IMR-90 (cell line): ENCODE results near the gene WLS. TPM values are rescaled to one million over a fixed set of nuclear protein-coding genes. Genes with fewer than 3 reads are reported as not detected.

Experiments
- ATAC-seq: fragments of 200-7000 bp; cut with Tn5 transposase; 2 replicates; pipeline ENCODE4 v1.9.1; 2020; ENCODE audit warnings: low read depth, mild to moderate bottlenecking, moderate library complexity
- BruUV-seq: library from RNA; stranded (reverse); fragments of 400-500 nt; replicated peaks from 2 replicates; lab custom pipeline; 2021; lab: Mats Ljungman, UMichigan
- CTCF ChIA-PET: fragments of 300-600 bp; formaldehyde crosslinking; extraction: SDS; loops from one replicate; lab custom pipeline; 2021; ENCODE audit warnings: antibody characterized with exemption; lab: Yijun Ruan, JAX
- POLR2A ChIA-PET: fragments of 300-600 bp; sonication (Branson Sonifier 250); formaldehyde crosslinking; loops from one replicate; lab custom pipeline; 2022; ENCODE audit warnings: antibody characterized with exemption; ENCODE audit not compliant: unreplicated experiment; lab: Charles Lee
- DNase-seq: peaks from one replicate; pipeline ENCODE4 v3.0.0; 2013
- H2AFZ ChIP-seq: replicated peaks from 2 replicates; pipeline ENCODE3; 2013; ENCODE audit warnings: low read length, mild to moderate bottlenecking; ENCODE audit not compliant: poor library complexity
- H2AK5ac ChIP-seq: 2 replicates; pipeline ENCODE4 v1.6.1; 2013; ENCODE audit warnings: low read depth, low read length, inconsistent platforms
- H2AK9ac ChIP-seq: replicated peaks from 2 replicates; pipeline ENCODE3; 2013; ENCODE audit warnings: mild to moderate bottlenecking, low read depth, low read length, moderate library complexity; ENCODE audit not compliant: poor library complexity
- H2BK120ac ChIP-seq: 2 replicates; pipeline ENCODE4 v1.6.1; 2013; ENCODE audit warnings: low read depth, low read length, inconsistent platforms
- H2BK15ac ChIP-seq: 3 replicates; pipeline ENCODE4 v1.6.1; 2013; ENCODE audit warnings: low read depth, low read length, inconsistent platforms
- H2BK20ac ChIP-seq: 2 replicates; pipeline ENCODE4 v1.6.1; 2013; ENCODE audit warnings: low read depth, mild to moderate bottlenecking, inconsistent platforms, low read length, moderate library complexity
- H2BK5ac ChIP-seq: 2 replicates; pipeline ENCODE4 v1.6.1; 2013; ENCODE audit warnings: mild to moderate bottlenecking, low read depth, low read length, inconsistent platforms; ENCODE audit not compliant: poor library complexity, severe bottlenecking
- H3K14ac ChIP-seq: replicated peaks from 2 replicates; pipeline ENCODE4 v1.6.1; 2013; ENCODE audit warnings: low read depth, low read length, inconsistent platforms
- H3K18ac ChIP-seq: 2 replicates; pipeline ENCODE4 v1.6.1; 2013; ENCODE audit warnings: low read depth, low read length, control low read depth
- H3K23ac ChIP-seq: 2 replicates; pipeline ENCODE4 v1.6.1; 2013; ENCODE audit warnings: low read depth, low read length, inconsistent platforms
- H3K27ac ChIP-seq: 2 replicates; pipeline ENCODE4 v1.5.1; 2013; ENCODE audit warnings: mild to moderate bottlenecking, control low read depth, low read length; ENCODE audit not compliant: insufficient read depth
- H3K27me3 ChIP-seq: 2 replicates; pipeline ENCODE4 v1.6.1; 2013; ENCODE audit warnings: low read length; ENCODE audit not compliant: control insufficient read depth, insufficient read depth
- H3K36me3 ChIP-seq: 2 replicates; pipeline ENCODE4 v1.6.1; 2013; ENCODE audit warnings: low read length, mixed read lengths; ENCODE audit not compliant: control insufficient read depth, insufficient read depth
- H3K4ac ChIP-seq: 2 replicates; pipeline ENCODE4 v1.6.1; 2013; ENCODE audit warnings: low read depth, low read length, inconsistent platforms
- H3K4me1 ChIP-seq: 2 replicates; pipeline ENCODE4 v1.6.1; 2013; ENCODE audit warnings: low read length, mixed read lengths; ENCODE audit not compliant: control insufficient read depth, insufficient read depth
- H3K4me2 ChIP-seq: 2 replicates; pipeline ENCODE4 v1.6.1; 2013; ENCODE audit warnings: low read depth, mild to moderate bottlenecking, control low read depth, low read length, moderate library complexity
- H3K4me3 ChIP-seq: 2 replicates; pipeline ENCODE4 v1.5.1; 2013; ENCODE audit warnings: low read depth, mild to moderate bottlenecking, control low read depth, low read length, moderate library complexity; ENCODE audit not compliant: insufficient read depth
- H3K56ac ChIP-seq: 2 replicates; pipeline ENCODE4 v1.6.1; 2013; ENCODE audit warnings: low read length, inconsistent platforms; ENCODE audit not compliant: insufficient read depth; ENCODE audit errors: extremely low read depth
- H3K79me1 ChIP-seq, 2 experiments: 2 replicates each; pipeline ENCODE4 v1.6.1; 2013; ENCODE audit warnings: low read length in 2 of 2, inconsistent platforms in 1 of 2, low read depth in 1 of 2
- H3K9ac ChIP-seq: 2 replicates; pipeline ENCODE4 v1.6.1; 2013; ENCODE audit warnings: low read depth, low read length, control low read depth
- H3K9me1 ChIP-seq: 2 replicates; pipeline ENCODE4 v1.6.1; 2013; ENCODE audit warnings: low read length, inconsistent platforms; ENCODE audit not compliant: insufficient read depth
- H3K9me3 ChIP-seq: 2 replicates; pipeline ENCODE4 v1.6.1; 2013; ENCODE audit warnings: low read length; ENCODE audit not compliant: control insufficient read depth, insufficient read depth
- H4K20me1 ChIP-seq: 2 replicates; pipeline ENCODE4 v1.6.1; 2013; ENCODE audit warnings: low read length, inconsistent platforms; ENCODE audit not compliant: insufficient read depth
- H4K5ac ChIP-seq: 2 replicates; pipeline ENCODE4 v1.6.1; 2013; ENCODE audit warnings: mild to moderate bottlenecking, low read depth, low read length, control low read depth
- H4K8ac ChIP-seq, 2 experiments: 2 replicates each; pipeline ENCODE4 v1.6.1; 2013; ENCODE audit warnings: low read depth in 2 of 2, low read length in 2 of 2, control low read depth in 1 of 2, inconsistent platforms in 1 of 2
- H4K91ac ChIP-seq: 2 replicates; pipeline ENCODE4 v1.6.1; 2013; ENCODE audit warnings: low read depth, low read length, inconsistent platforms; ENCODE audit not compliant: insufficient read depth
- FOS ChIP-seq: fragments of 150-350 bp; IDR thresholded peaks from 2 replicates; pipeline ENCODE4 v1.6.1; 2016; ENCODE audit warnings: low read depth, low read length
- MAFK ChIP-seq: IDR thresholded peaks from 2 replicates; pipeline ENCODE4 v1.6.1; 2012; ENCODE audit warnings: low read depth, low read length, improper control_type of control experiment
- MAZ ChIP-seq: IDR thresholded peaks from 2 replicates; pipeline ENCODE4 v1.6.1; 2012; ENCODE audit warnings: low read depth, mild to moderate bottlenecking, low read length, improper control_type of control experiment, moderate library complexity, borderline replicate concordance
- RAD21 ChIP-seq: IDR thresholded peaks from 2 replicates; pipeline ENCODE4 v1.6.1; 2012; ENCODE audit warnings: low read length, improper control_type of control experiment
- RCOR1 ChIP-seq: IDR thresholded peaks from 2 replicates; pipeline ENCODE4 v1.6.1; 2012; ENCODE audit warnings: mild to moderate bottlenecking, low read length, improper control_type of control experiment; ENCODE audit not compliant: insufficient replicate concordance
- USF2 ChIP-seq: fragments of 150-350 bp; IDR thresholded peaks from 2 replicates; pipeline ENCODE4 v1.6.1; 2017; ENCODE audit warnings: mild to moderate bottlenecking, antibody characterized with exemption, low read length, low read depth
- WGBS, 2 experiments: methylation state at CpG; one replicate each; pipeline versions ENCODE4 v1.1.5 to v1.1.7; 2013; ENCODE audit warnings: missing lambda C conversion rate in 2 of 2; ENCODE audit not compliant: insufficient read length in 1 of 2; ENCODE audit errors: extremely low coverage in 2 of 2; 5-methylcytosine and 5-hydroxymethylcytosine counted together
- dilution Hi-C: fragments of 300-500 bp; cut with HindIII; formaldehyde crosslinking; loops from one replicate; pipeline ENCODE4 v1.14.3; 2018; ENCODE audit warnings: low sequenced_read_pairs; ENCODE audit not compliant: unreplicated experiment
- in situ Hi-C: fragments of 300-500 bp; cut with MboI; formaldehyde crosslinking; loops from 3 replicates; pipeline ENCODE4 v1.14.3; 2019; ENCODE audit warnings: low sequenced_read_pairs, inconsistent platforms, mixed read lengths
- intact Hi-C: fragments of 100-400 bp; cut with micrococcal nuclease; formaldehyde crosslinking; loops from 2 replicates; pipeline ENCODE4 v1.10.0; 2022
- polyA plus RNA-seq, 3 experiments: library from polyadenylated mRNA; depleted of rRNA; stranded (reverse); fragments of >200 nt; gene quantifications; 2 replicates each; pipeline ENCODE4 v1.2.3, GENCODE V29; 2012; ENCODE audit warnings: low replicate concordance in 1 of 3
- total RNA-seq: library from RNA; depleted of rRNA; stranded (reverse); fragments of >200 nt; gene quantifications from 2 replicates; pipeline ENCODE4 v1.2.3, GENCODE V29; 2012

Gene WLS
- total and polyA plus RNA-seq, 2 of the 4 experiments (the other 2 are of a cell fraction), result 152 to 157 TPM

- H3K4ac ChIP-seq, result no peak overlapping the region
- in situ Hi-C loops (no loop called here), intact Hi-C loops (loop anchor here (5.0 kb wide), 1 partner anchor 547 kb away; no protein-coding TSS in a partner anchor), dilution Hi-C loops (no loop called here)
- no peak overlapping the region for H3K56ac ChIP-seq
- H4K8ac ChIP-seq, result 0 out of 4 replicates have a peak overlapping the region, but pooled peaks of 1 of the 2 experiments have one; percentile 10
- no peak overlapping the region for H3K9ac ChIP-seq
- no CpG with 5 or more reads among the region's 3 CpGs for WGBS, 2 experiments
- H3K27ac ChIP-seq, result no peak overlapping the region
- no peaks in the 10 kb centered on the region for H3K79me1 ChIP-seq
- no peak for TF ChIP-seq MAZ
- no peak for TF ChIP-seq MAFK
- TF ChIP-seq USF2, result no peak
- no peak for TF ChIP-seq FOS
- TF ChIP-seq RAD21, result no peak
- no peak for TF ChIP-seq RCOR1
- H2BK20ac ChIP-seq, result no peak overlapping the region
- DNase-seq (no peak), ATAC-seq (0 out of 2 replicates have a peak, but pooled peaks have one; percentile 17)
- no peaks in the 10 kb centered on the region for H3K9me3 ChIP-seq
- H3K27me3 ChIP-seq, result no peaks in the 10 kb centered on the region
- H3K4me1 ChIP-seq, result peaks cover 3% of the 10 kb centered on the region
- no TSS peak for BruUV-seq
- H2AK9ac ChIP-seq, result no peak overlapping the region
- H3K4me3 ChIP-seq, result no peak overlapping the region
- no peak overlapping the region for H3K23ac ChIP-seq
- no peaks in the 10 kb centered on the region for H4K20me1 ChIP-seq
- H3K14ac ChIP-seq, result no peak overlapping the region
- no peak overlapping the region for H2BK5ac ChIP-seq
- no peaks in the 10 kb centered on the region for H3K9me1 ChIP-seq
- no peak overlapping the region for H2BK15ac ChIP-seq
- peak overlapping the region; percentile 8; the same call in 1 of the 2 replicates for H3K18ac ChIP-seq
- no peak overlapping the region; the same call in 1 of the 2 replicates for H2BK120ac ChIP-seq
- H2AK5ac ChIP-seq, result no peak overlapping the region
- 0 out of 2 replicates have a peak overlapping the region, but pooled peaks have one; percentile 6 for H3K4me2 ChIP-seq
- POLR2A ChIA-PET, result interaction anchor here (0.9 kb wide), 1 partner anchor 22 kb away, joined by 3 read pairs; the partner anchor contains the start of gene WLS
- H2AFZ ChIP-seq, result no peak overlapping the region
- no peak overlapping the region for H4K91ac ChIP-seq
- CTCF ChIA-PET, result no interaction called here
- no peaks in the 10 kb centered on the region for H3K36me3 ChIP-seq
- H4K5ac ChIP-seq, result no peak overlapping the region; the same call in 1 of the 2 replicates
Observed at GRCh38 chr1:68254667-68255226, 22.4 kb upstream of the WLS start.
